Upper lobe of right lung (tissue), 1 donor: Measurements from ENCODE around the gene STOX1. TPM values are rescaled to one million over a fixed set of nuclear protein-coding genes. Genes with fewer than 3 reads are reported as not detected.
"Not testable (repeated sequence)": the region's sequence is repeated elsewhere in the genome, so short reads cannot be mapped to it uniquely, and the experiment has no call there.

Source experiments
- ATAC-seq: fragments of 200-7000 bp; cut with Tn5 transposase; one replicate; pipeline ENCODE4 v1.9.1; 2020; ENCODE audit warnings: mild to moderate bottlenecking, moderate library complexity
- DNase-seq: peaks from one replicate; pipeline ENCODE4 v3.0.0-alpha.2; 2020
- H3K27ac ChIP-seq: fragments of 200-600 bp; one replicate; pipeline ENCODE4 v1.8.0; 2022
- H3K27me3 ChIP-seq: fragments of 200-600 bp; one replicate; pipeline ENCODE4 v1.8.0; 2022; ENCODE audit warnings: mild to moderate bottlenecking
- H3K36me3 ChIP-seq: fragments of 200-600 bp; one replicate; pipeline ENCODE4 v1.8.0; 2022
- H3K4me1 ChIP-seq: fragments of 200-600 bp; one replicate; pipeline ENCODE4 v1.8.0; 2022
- H3K4me3 ChIP-seq: fragments of 200-600 bp; one replicate; pipeline ENCODE4 v1.8.0; 2022; ENCODE audit warnings: mild to moderate bottlenecking
- H3K9me3 ChIP-seq: fragments of 200-600 bp; one replicate; pipeline ENCODE4 v1.8.0; 2022
- CTCF ChIP-seq: fragments of 200-600 bp; IDR thresholded peaks from one replicate; pipeline ENCODE4 v1.8.0; 2022; ENCODE audit warnings: antibody characterized with exemption
- intact Hi-C: fragments of 100-400 bp; cut with DNase I; formaldehyde crosslinking; loops from one replicate; pipeline ENCODE4 v1.11.0; 2022
- total RNA-seq: library from RNA; stranded (reverse); fragmentation: NEBNext Ultra II Directional; extraction: Animal tissue kit (Norgen Biotek cat#: 25700); gene quantifications from one replicate; pipeline ENCODE4 v1.2.1, GENCODE V29; 2021
- donor health status: DM: no; HTN: yes; CAD: no; lungs with severe emphysema.

STOX1 gene
- total RNA-seq, 1 donor from 2014 or later, result 0.46 TPM

GRCh38 chr10:68811314-68812009 is 15.9 kb upstream of the STOX1 start:
- no peak for ATAC-seq
- DNase-seq, result no peak
- H3K4me3 ChIP-seq, result no peak overlapping the region
- H3K27ac ChIP-seq, result no peak overlapping the region
- H3K27me3 ChIP-seq, result no peaks in the 10 kb centered on the region
- no peaks in the 10 kb centered on the region for H3K9me3 ChIP-seq
- intact Hi-C loops, result no loop called here
- H3K36me3 ChIP-seq, result no peaks in the 10 kb centered on the region
- TF ChIP-seq CTCF, result no peak
- no peaks in the 10 kb centered on the region for H3K4me1 ChIP-seq

- intact Hi-C loops, result no loop called here
- no peak for DNase-seq
- H3K9me3 ChIP-seq, result no peaks in the 10 kb centered on the region
- TF ChIP-seq CTCF, result no peak
- no peak overlapping the region for H3K4me3 ChIP-seq
- no peaks in the 10 kb centered on the region for H3K27me3 ChIP-seq
- H3K36me3 ChIP-seq, result no peaks in the 10 kb centered on the region
- H3K4me1 ChIP-seq, result no peaks in the 10 kb centered on the region
- no peak overlapping the region for H3K27ac ChIP-seq
- no peak for ATAC-seq
Observed at GRCh38 chr10:68812420-68812819, 14.9 kb upstream of the STOX1 start.

- no peaks in the 10 kb centered on the region for H3K4me1 ChIP-seq
- no peak overlapping the region for H3K27ac ChIP-seq
- no peaks in the 10 kb centered on the region for H3K9me3 ChIP-seq
- no peak for ATAC-seq
- no peaks in the 10 kb centered on the region for H3K36me3 ChIP-seq
- DNase-seq, result no peak
- intact Hi-C loops, result no loop called here
- H3K4me3 ChIP-seq, result no peak overlapping the region
- no peak for TF ChIP-seq CTCF
- no peaks in the 10 kb centered on the region for H3K27me3 ChIP-seq
Observed at GRCh38 chr10:68813559-68813958, 13.8 kb upstream of the STOX1 start.

GRCh38 chr10:68816796-68817412 is 10.4 kb upstream of the STOX1 start:
- DNase-seq, result no peak
- H3K9me3 ChIP-seq, result no peaks in the 10 kb centered on the region
- no peaks in the 10 kb centered on the region for H3K36me3 ChIP-seq
- ATAC-seq, result no peak
- H3K27me3 ChIP-seq, result no peaks in the 10 kb centered on the region
- H3K4me1 ChIP-seq, result no peaks in the 10 kb centered on the region
- no peak for TF ChIP-seq CTCF
- H3K27ac ChIP-seq, result no peak overlapping the region
- H3K4me3 ChIP-seq, result no peak overlapping the region
- intact Hi-C loops, result no loop called here

- H3K4me1 ChIP-seq, ATAC-seq, H3K27ac ChIP-seq, H3K27me3 ChIP-seq, intact Hi-C loops, H3K9me3 ChIP-seq, DNase-seq, H3K4me3 ChIP-seq, H3K36me3 ChIP-seq: not testable (repeated sequence)
Observed at GRCh38 chr10:68820359-68820758, 7.0 kb upstream of the STOX1 start.

- H3K27ac ChIP-seq, H3K36me3 ChIP-seq, intact Hi-C loops, H3K4me3 ChIP-seq, H3K4me1 ChIP-seq, DNase-seq, ATAC-seq, H3K9me3 ChIP-seq, H3K27me3 ChIP-seq: not testable (repeated sequence)
Observed at GRCh38 chr10:68822626-68823025, 4.7 kb upstream of the STOX1 start.

GRCh38 chr10:68827592-68827959 is 245 bp downstream of the STOX1 start:
- H3K27ac ChIP-seq, intact Hi-C loops: not testable (repeated sequence)

GRCh38 chr10:68828083-68828601 is 811 bp downstream of the STOX1 start:
- H3K27ac ChIP-seq, intact Hi-C loops, DNase-seq, H3K4me1 ChIP-seq, H3K36me3 ChIP-seq, H3K27me3 ChIP-seq, H3K9me3 ChIP-seq: not testable (repeated sequence)
- H3K4me3 ChIP-seq, result peak overlapping the region; percentile 38
- ATAC-seq, result peak; percentile 43

More at GRCh38 chr10:68827592-68827959, 245 bp downstream of the STOX1 start:
- peak overlapping the region; percentile 61 for H3K4me3 ChIP-seq
- not testable (repeated sequence) for H3K9me3 ChIP-seq, DNase-seq, H3K4me1 ChIP-seq, H3K36me3 ChIP-seq, H3K27me3 ChIP-seq
- ATAC-seq, result peak; percentile 29
